ENCODE results near the gene CYLD.

- TF ChIP-seq, protein P1, sequence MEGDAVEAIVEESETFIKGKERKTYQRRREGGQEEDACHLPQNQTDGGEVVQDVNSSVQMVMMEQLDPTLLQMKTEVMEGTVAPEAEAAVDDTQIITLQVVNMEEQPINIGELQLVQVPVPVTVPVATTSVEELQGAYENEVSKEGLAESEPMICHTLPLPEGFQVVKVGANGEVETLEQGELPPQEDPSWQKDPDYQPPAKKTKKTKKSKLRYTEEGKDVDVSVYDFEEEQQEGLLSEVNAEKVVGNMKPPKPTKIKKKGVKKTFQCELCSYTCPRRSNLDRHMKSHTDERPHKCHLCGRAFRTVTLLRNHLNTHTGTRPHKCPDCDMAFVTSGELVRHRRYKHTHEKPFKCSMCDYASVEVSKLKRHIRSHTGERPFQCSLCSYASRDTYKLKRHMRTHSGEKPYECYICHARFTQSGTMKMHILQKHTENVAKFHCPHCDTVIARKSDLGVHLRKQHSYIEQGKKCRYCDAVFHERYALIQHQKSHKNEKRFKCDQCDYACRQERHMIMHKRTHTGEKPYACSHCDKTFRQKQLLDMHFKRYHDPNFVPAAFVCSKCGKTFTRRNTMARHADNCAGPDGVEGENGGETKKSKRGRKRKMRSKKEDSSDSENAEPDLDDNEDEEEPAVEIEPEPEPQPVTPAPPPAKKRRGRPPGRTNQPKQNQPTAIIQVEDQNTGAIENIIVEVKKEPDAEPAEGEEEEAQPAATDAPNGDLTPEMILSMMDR (IDR thresholded peaks at IDR 0.05; ENCODE audit: borderline replicate concordance, extremely low read depth, low read length, poor library complexity, severe bottlenecking) = no peak
- no peak for TF ChIP-seq EZH2 (IDR thresholded peaks at IDR 0.05; ENCODE audit: borderline replicate concordance, low read depth, low read length, severe bottlenecking)
These were observed 10.5 kb upstream of the CYLD start for GRCh38 chr16:50731130-50731988.
